Measurements from ENCODE around the gene SPATA9. TPM values are rescaled to one million over a fixed set of nuclear protein-coding genes. Genes with fewer than 3 reads are reported as not detected.

The SPATA9 gene
- total and polyA plus RNA-seq, 2 donors (not counting 3 experiments of a cell fraction or from before 2014, with no cell fraction given), result 0.07 TPM; not detected in 1

- no peaks in the 10 kb centered on the region for H3K4me1 ChIP-seq (ENCODE audit: control insufficient read depth, extremely low read depth, insufficient read depth, low read length)
- H3K9ac ChIP-seq (replicated peaks; ENCODE audit: extremely low read depth, insufficient read depth, low read length), result no peak overlapping the region
- H4K20me1 ChIP-seq (replicated peaks; ENCODE audit: control insufficient read depth, extremely low read depth, insufficient read depth, low read length), result no peaks in the 10 kb centered on the region
- BruUV-seq (replicated peaks), result no TSS peak
- peaks cover 2% of the 10 kb centered on the region for H3K9me1 ChIP-seq (replicated peaks; ENCODE audit: control insufficient read depth, extremely low read depth, insufficient read depth, low read length)
- no peaks in the 10 kb centered on the region for H3K9me3 ChIP-seq (replicated peaks; ENCODE audit: control insufficient read depth, insufficient read depth, low read length)
- H3K4me3 ChIP-seq (replicated peaks in 1 of 3; ENCODE audit: insufficient read depth in 1 of 3, low read depth in 1 of 3, low read length in 3 of 3), result no peak overlapping the region
- H2AFZ ChIP-seq (ENCODE audit: low read depth, low read length), result no peak overlapping the region
- H3K79me2 ChIP-seq (ENCODE audit: control insufficient read depth, insufficient read depth, low read length), result no peaks in the 10 kb centered on the region
- H3K27me3 ChIP-seq (ENCODE audit: control insufficient read depth in 2 of 2, insufficient read depth in 2 of 2, low read length in 2 of 2), result no peaks in the 10 kb centered on the region
- intact Hi-C loops (cut with micrococcal nuclease), result no loop called here
- no peaks in the 10 kb centered on the region for H3K36me3 ChIP-seq (ENCODE audit: control insufficient read depth in 2 of 2, extremely low read depth in 1 of 2, insufficient read depth in 2 of 2, low read length in 2 of 2)
- DNase-seq (ENCODE audit: low read depth, low spot score) (no peak), FAIRE-seq (no peak)
- POLR2A ChIA-PET, result no interaction called here
- CTCF ChIA-PET, result interaction anchor here (0.9 to 1.8 kb wide), 4 partner anchors 9 to 126 kb away, joined by 3 to 10 read pairs (median 5); partner anchors contain the start of gene RFESD
- no peak overlapping the region for H3K4me2 ChIP-seq (ENCODE audit: insufficient read depth, low read length)
- no peak overlapping the region for H3K27ac ChIP-seq (ENCODE audit: insufficient read depth, low read depth, low read length)
- TF ChIP-seq FOS (IDR thresholded peaks at IDR 0.05; ENCODE audit: borderline replicate concordance, insufficient read depth, low read length), result no peak
- TF ChIP-seq JUN (IDR thresholded peaks at IDR 0.05; ENCODE audit: borderline replicate concordance, insufficient read depth, insufficient read length, low read depth), result no peak
- TF ChIP-seq GATA2 (IDR thresholded peaks at IDR 0.05; ENCODE audit: insufficient read depth, insufficient read length, low read depth, low read length), result no peak
- TF ChIP-seq MYC (IDR thresholded peaks at IDR 0.05; ENCODE audit: low read depth, low read length), result no peak
- TF ChIP-seq MAX (IDR thresholded peaks at IDR 0.05; ENCODE audit: insufficient read depth, insufficient read length), result no peak
- dilution Hi-C loops (cut with MboI; ENCODE audit: extremely low pct_ligation_motif_present, low sequenced_read_pairs), result no loop called here
Observed at GRCh38 chr5:95655575-95655974, 27.2 kb downstream of the SPATA9 start.

- Histone ChIP-seq H3K9me3 (replicated peaks; ENCODE audit: control insufficient read depth, insufficient read depth, low read length) (no peaks in the 10 kb centered on the region), H3K9me1 (replicated peaks; ENCODE audit: control insufficient read depth, extremely low read depth, insufficient read depth, low read length) (peaks cover 2% of the 10 kb centered on the region), H3K4me2 (ENCODE audit: insufficient read depth, low read length) (no peak overlapping the region), H3K79me2 (ENCODE audit: control insufficient read depth, insufficient read depth, low read length) (no peaks in the 10 kb centered on the region), H3K27ac (ENCODE audit: insufficient read depth, low read depth, low read length) (no peak overlapping the region), H2AFZ (ENCODE audit: low read depth, low read length) (no peak overlapping the region), H3K36me3 (ENCODE audit: control insufficient read depth in 2 of 2, extremely low read depth in 1 of 2, insufficient read depth in 2 of 2, low read length in 2 of 2) (no peaks in the 10 kb centered on the region), H3K4me1 (ENCODE audit: control insufficient read depth, extremely low read depth, insufficient read depth, low read length) (no peaks in the 10 kb centered on the region), H3K4me3 (replicated peaks in 1 of 3; ENCODE audit: insufficient read depth in 1 of 3, low read depth in 1 of 3, low read length in 3 of 3) (no peak overlapping the region), H3K27me3 (ENCODE audit: control insufficient read depth in 2 of 2, insufficient read depth in 2 of 2, low read length in 2 of 2) (no peaks in the 10 kb centered on the region), H4K20me1 (replicated peaks; ENCODE audit: control insufficient read depth, extremely low read depth, insufficient read depth, low read length) (no peaks in the 10 kb centered on the region), H3K9ac (replicated peaks; ENCODE audit: extremely low read depth, insufficient read depth, low read length) (no peak overlapping the region)
- ChIA-PET POLR2A (no interaction called here), CTCF (interaction anchor here (1.5 to 1.8 kb wide), 2 partner anchors 7 to 127 kb away, joined by 5 to 10 read pairs; partner anchors contain the start of gene RFESD)
- intact Hi-C loops (cut with micrococcal nuclease), result no loop called here
- no TSS peak for BruUV-seq (replicated peaks)
- dilution Hi-C loops (cut with MboI; ENCODE audit: extremely low pct_ligation_motif_present, low sequenced_read_pairs), result no loop called here
- no peak for TF ChIP-seq JUN (IDR thresholded peaks at IDR 0.05; ENCODE audit: borderline replicate concordance, insufficient read depth, insufficient read length, low read depth)
- TF ChIP-seq POLR2A (IDR thresholded peaks at IDR 0.05; ENCODE audit: low read depth, low read length), result no peak
- TF ChIP-seq MAX (IDR thresholded peaks at IDR 0.05; ENCODE audit: insufficient read depth, insufficient read length), result no peak
- TF ChIP-seq CTCF (IDR thresholded peaks at IDR 0.05; ENCODE audit: extremely low read depth in 1 of 2, insufficient read depth in 1 of 2, low read depth in 1 of 2, low read length in 2 of 2), result no peak
- no peak for TF ChIP-seq MYC (IDR thresholded peaks at IDR 0.05; ENCODE audit: low read depth, low read length)
- TF ChIP-seq POLR2AphosphoS5 (IDR thresholded peaks at IDR 0.05; ENCODE audit: insufficient read depth, low read depth, low read length), result no peak
- TF ChIP-seq EZH2 (IDR thresholded peaks at IDR 0.05; ENCODE audit: borderline replicate concordance, low read depth, low read length, severe bottlenecking), result no peak
- TF ChIP-seq FOS (IDR thresholded peaks at IDR 0.05; ENCODE audit: borderline replicate concordance, insufficient read depth, low read length), result no peak
- no peak for TF ChIP-seq GATA2 (IDR thresholded peaks at IDR 0.05; ENCODE audit: insufficient read depth, insufficient read length, low read depth, low read length)
- no peak for DNase-seq (ENCODE audit: low read depth, low spot score)
- no peak for FAIRE-seq
Observed at GRCh38 chr5:95654196-95654595, 28.6 kb downstream of the SPATA9 start.
